Measurements from ENCODE around the gene STARD3NL. TPM values are rescaled to one million over a fixed set of nuclear protein-coding genes. Genes with fewer than 3 reads are reported as not detected.

Gene STARD3NL
- polyA plus RNA-seq, result 10 to 100 TPM; 29.5 to 39.4 (median 35.2) TPM
- long read RNA-seq, donor 1, transcript STARD3NL-201 (9 exons, 1,728 nt), result major isoform, 17 of 22 reads
- long read RNA-seq, donor 1, partial matches to known transcripts, result 0 of 22 reads
- long read RNA-seq, donor 1, other reads (novel, unspliced or antisense), result 0 of 22 reads
- long read RNA-seq, donor 2, transcript STARD3NL-201 (9 exons, 1,728 nt), result major isoform, 5 of 6 reads
- long read RNA-seq, donor 2, partial matches to known transcripts, result 0 of 6 reads
- long read RNA-seq, donor 2, other reads (novel, unspliced or antisense), result 0 of 6 reads
- long read RNA-seq, donor 3, transcript STARD3NL-201 (9 exons, 1,728 nt), result major isoform, 5 of 6 reads
- long read RNA-seq, donor 3, partial matches to known transcripts, result 0 of 6 reads
- long read RNA-seq, donor 3, other reads (novel, unspliced or antisense), result 0 of 6 reads
- long read RNA-seq, donor 4, result 0 reads
- long read RNA-seq, donor 5, partial matches to known transcripts, result 0 of 1 reads
- long read RNA-seq, donor 5, other reads (novel, unspliced or antisense), result 0 of 1 reads
- long read RNA-seq, donor 6, transcript STARD3NL-201 (9 exons, 1,728 nt), result major isoform, 9 of 9 reads
- long read RNA-seq, donor 6, partial matches to known transcripts, result 0 of 9 reads
- long read RNA-seq, donor 6, other reads (novel, unspliced or antisense), result 0 of 9 reads
- long read RNA-seq, donor 7, transcript STARD3NL-204 (8 exons, 1,341 nt), result minor isoform, 6 of 64 reads
- long read RNA-seq, donor 7, transcript STARD3NL-201 (9 exons, 1,728 nt), result major isoform, 30 of 64 reads
- long read RNA-seq, donor 7, partial matches to known transcripts, result 26 of 64 reads
- long read RNA-seq, donor 7, other reads (novel, unspliced or antisense), result 0 of 64 reads
- long read RNA-seq, donor 8, result 0 reads
- long read RNA-seq, donor 9, partial matches to known transcripts, result 0 of 3 reads
- long read RNA-seq, donor 9, other reads (novel, unspliced or antisense), result 0 of 3 reads
- long read RNA-seq, donor 10, transcript STARD3NL-201 (9 exons, 1,728 nt), result major isoform, 14 of 25 reads
- long read RNA-seq, donor 10, partial matches to known transcripts, result 9 of 25 reads
- long read RNA-seq, donor 10, other reads (novel, unspliced or antisense), result 0 of 25 reads

- Histone ChIP-seq H3K36me3 (ENCODE audit: control insufficient read depth in 3 of 3, insufficient read depth in 2 of 3, low read depth in 1 of 3, low read length in 3 of 3) (no peaks in the 10 kb centered on the region), H3K27ac (ENCODE audit: low read depth in 1 of 3, low read length in 2 of 3) (peak within 1 kb of the TSS; percentile 74 to 95 (median 92)), H3K4me3 (ENCODE audit: low read depth in 1 of 3, low read length in 3 of 3) (peak within 1 kb of the TSS; percentile 69 to 87 (median 81)), H3K4me1 (ENCODE audit: control insufficient read depth in 3 of 3, insufficient read depth in 2 of 3, low read depth in 1 of 3, low read length in 2 of 3) (peaks cover 0 to 8% (median 4%) of the 10 kb centered on the region in 3 donors), H3K9me3 (ENCODE audit: control insufficient read depth in 2 of 2, insufficient read depth in 1 of 2, low read depth in 1 of 2, low read length in 1 of 2) (no peaks in the 10 kb centered on the region), H3K27me3 (ENCODE audit: control insufficient read depth in 3 of 3, insufficient read depth in 3 of 3, low read length in 3 of 3) (peaks cover 0 to 8% (median 0%) of the 10 kb centered on the region in 3 donors)
- DNase-seq, result peak; percentile 100
- WGBS, 3 donors, result 0% methylated on average over 47 to 51 of the region's 51 CpGs
- no peak for FAIRE-seq
Measured at GRCh38 chr7:38178004-38178694, at the start of gene STARD3NL. Gene STARD3NL (plus strand): TSS chr7:38178245. CDS start chr7:38207505, 29,260 bp downstream.

DNA sequence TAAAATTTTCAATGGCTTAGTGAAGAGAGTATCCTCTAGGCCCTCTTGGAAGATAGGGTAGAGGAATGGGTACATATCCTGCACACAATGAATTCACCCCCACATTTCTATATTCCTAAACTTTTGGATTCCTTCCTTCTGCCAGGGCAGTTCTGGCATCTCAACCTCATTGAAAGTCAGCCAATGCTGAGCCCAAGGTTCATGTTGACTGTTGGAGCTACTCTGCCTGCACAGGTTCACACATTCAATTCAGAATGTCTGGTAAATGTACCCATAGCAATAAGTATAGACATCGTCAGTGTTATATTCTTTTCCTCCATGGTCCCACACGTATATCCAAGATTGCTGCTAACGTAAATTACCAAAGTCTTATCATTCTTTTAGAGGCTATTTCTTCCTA is 48.9 kb upstream of the STARD3NL start:
- Histone ChIP-seq H3K4me3 (ENCODE audit: low read depth in 1 of 3, low read length in 3 of 3) (no peak overlapping the region), H3K4me1 (ENCODE audit: control insufficient read depth in 3 of 3, insufficient read depth in 2 of 3, low read depth in 1 of 3, low read length in 2 of 3) (no peaks in the 10 kb centered on the region), H3K36me3 (ENCODE audit: control insufficient read depth in 3 of 3, insufficient read depth in 2 of 3, low read depth in 1 of 3, low read length in 3 of 3) (no peaks in the 10 kb centered on the region), H3K27me3 (ENCODE audit: control insufficient read depth in 3 of 3, insufficient read depth in 3 of 3, low read length in 3 of 3) (no peaks in the 10 kb centered on the region), H3K27ac (ENCODE audit: low read depth in 1 of 3, low read length in 2 of 3) (no peak overlapping the region), H3K9me3 (ENCODE audit: control insufficient read depth in 2 of 2, insufficient read depth in 1 of 2, low read depth in 1 of 2, low read length in 1 of 2) (no peaks in the 10 kb centered on the region)
- WGBS, 3 donors, result 20 to 76% (median 52%) methylated on average over 3 of the region's 3 CpGs
- FAIRE-seq (no peak), DNase-seq (no peak)

GRCh38 chr7:38129579-38129978 is 48.5 kb upstream of the STARD3NL start:
- no peak for DNase-seq
- no peaks in the 10 kb centered on the region for H3K4me1 ChIP-seq (ENCODE audit: control insufficient read depth in 3 of 3, insufficient read depth in 2 of 3, low read depth in 1 of 3, low read length in 2 of 3)
- FAIRE-seq, result no peak
- WGBS, 3 donors, result 37 to 74% (median 47%) methylated on average over 2 of the region's 2 CpGs
- H3K27ac ChIP-seq (ENCODE audit: low read depth in 1 of 3, low read length in 2 of 3), result no peak overlapping the region
- no peaks in the 10 kb centered on the region for H3K9me3 ChIP-seq (ENCODE audit: control insufficient read depth in 2 of 2, insufficient read depth in 1 of 2, low read depth in 1 of 2, low read length in 1 of 2)
- no peak overlapping the region for H3K4me3 ChIP-seq (ENCODE audit: low read depth in 1 of 3, low read length in 3 of 3)
- no peaks in the 10 kb centered on the region for H3K27me3 ChIP-seq (ENCODE audit: control insufficient read depth in 3 of 3, insufficient read depth in 3 of 3, low read length in 3 of 3)
- H3K36me3 ChIP-seq (ENCODE audit: control insufficient read depth in 3 of 3, insufficient read depth in 2 of 3, low read depth in 1 of 3, low read length in 3 of 3), result no peaks in the 10 kb centered on the region

- FAIRE-seq (no peak), DNase-seq (no peak)
- Histone ChIP-seq H3K4me3 (ENCODE audit: low read depth in 1 of 3, low read length in 3 of 3) (no peak overlapping the region), H3K27me3 (ENCODE audit: control insufficient read depth in 3 of 3, insufficient read depth in 3 of 3, low read length in 3 of 3) (no peaks in the 10 kb centered on the region), H3K36me3 (ENCODE audit: control insufficient read depth in 3 of 3, insufficient read depth in 2 of 3, low read depth in 1 of 3, low read length in 3 of 3) (no peaks in the 10 kb centered on the region), H3K27ac (ENCODE audit: low read depth in 1 of 3, low read length in 2 of 3) (no peak overlapping the region), H3K4me1 (ENCODE audit: control insufficient read depth in 3 of 3, insufficient read depth in 2 of 3, low read depth in 1 of 3, low read length in 2 of 3) (no peaks in the 10 kb centered on the region), H3K9me3 (ENCODE audit: control insufficient read depth in 2 of 2, insufficient read depth in 1 of 2, low read depth in 1 of 2, low read length in 1 of 2) (no peaks in the 10 kb centered on the region)
- WGBS, 3 donors, result 80 to 94% (median 88%) methylated on average over 2 of the region's 2 CpGs
Measured at GRCh38 chr7:38138171-38138570, 39.9 kb upstream of the STARD3NL start.

DNA sequence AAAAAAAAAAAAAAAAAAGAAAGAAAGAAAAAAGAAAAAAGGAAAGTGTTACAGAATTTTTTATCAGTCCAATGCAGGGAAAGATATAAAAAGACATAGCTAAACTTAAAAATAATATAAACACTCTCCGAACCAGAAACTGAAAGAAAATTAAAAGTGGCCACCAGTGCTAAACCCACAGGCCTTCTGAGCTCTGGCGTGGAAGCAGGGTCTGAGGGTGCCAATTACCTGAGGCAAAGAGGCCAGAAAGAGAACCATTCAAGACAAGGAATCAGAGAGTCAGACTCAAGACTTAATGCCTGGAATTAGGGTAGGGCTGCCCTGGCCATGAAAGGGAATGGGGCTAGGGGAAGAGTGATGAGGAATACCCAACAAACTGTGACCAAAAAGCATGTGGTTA is 36.9 kb upstream of the STARD3NL start:
- FAIRE-seq (no peak), DNase-seq (no peak)
- 73 to 89% (median 80%) methylated on average over 2 of the region's 2 CpGs for WGBS, 3 donors

GRCh38 chr7:38142736-38143135 is 35.3 kb upstream of the STARD3NL start:
- 75 to 86% (median 81%) methylated on average over 3 of the region's 3 CpGs for WGBS, 3 donors
- Histone ChIP-seq H3K4me3 (ENCODE audit: low read depth in 1 of 3, low read length in 3 of 3) (no peak overlapping the region), H3K27ac (ENCODE audit: low read depth in 1 of 3, low read length in 2 of 3) (no peak overlapping the region), H3K27me3 (ENCODE audit: control insufficient read depth in 3 of 3, insufficient read depth in 3 of 3, low read length in 3 of 3) (no peaks in the 10 kb centered on the region), H3K4me1 (ENCODE audit: control insufficient read depth in 3 of 3, insufficient read depth in 2 of 3, low read depth in 1 of 3, low read length in 2 of 3) (no peaks in the 10 kb centered on the region), H3K9me3 (ENCODE audit: control insufficient read depth in 2 of 2, insufficient read depth in 1 of 2, low read depth in 1 of 2, low read length in 1 of 2) (no peaks in the 10 kb centered on the region), H3K36me3 (ENCODE audit: control insufficient read depth in 3 of 3, insufficient read depth in 2 of 3, low read depth in 1 of 3, low read length in 3 of 3) (no peaks in the 10 kb centered on the region)
- DNase-seq (no peak), FAIRE-seq (no peak)

More for the DNA sequence above, 36.9 kb upstream of the STARD3NL start:
- no peaks in the 10 kb centered on the region for H3K27me3 ChIP-seq (ENCODE audit: control insufficient read depth in 3 of 3, insufficient read depth in 3 of 3, low read length in 3 of 3)
- H3K9me3 ChIP-seq (ENCODE audit: control insufficient read depth in 2 of 2, insufficient read depth in 1 of 2, low read depth in 1 of 2, low read length in 1 of 2), result no peaks in the 10 kb centered on the region
- H3K27ac ChIP-seq (ENCODE audit: low read depth in 1 of 3, low read length in 2 of 3), result no peak overlapping the region
- no peak overlapping the region for H3K4me3 ChIP-seq (ENCODE audit: low read depth in 1 of 3, low read length in 3 of 3)
- H3K36me3 ChIP-seq (ENCODE audit: control insufficient read depth in 3 of 3, insufficient read depth in 2 of 3, low read depth in 1 of 3, low read length in 3 of 3), result no peaks in the 10 kb centered on the region
- no peaks in the 10 kb centered on the region for H3K4me1 ChIP-seq (ENCODE audit: control insufficient read depth in 3 of 3, insufficient read depth in 2 of 3, low read depth in 1 of 3, low read length in 2 of 3)

DNA sequence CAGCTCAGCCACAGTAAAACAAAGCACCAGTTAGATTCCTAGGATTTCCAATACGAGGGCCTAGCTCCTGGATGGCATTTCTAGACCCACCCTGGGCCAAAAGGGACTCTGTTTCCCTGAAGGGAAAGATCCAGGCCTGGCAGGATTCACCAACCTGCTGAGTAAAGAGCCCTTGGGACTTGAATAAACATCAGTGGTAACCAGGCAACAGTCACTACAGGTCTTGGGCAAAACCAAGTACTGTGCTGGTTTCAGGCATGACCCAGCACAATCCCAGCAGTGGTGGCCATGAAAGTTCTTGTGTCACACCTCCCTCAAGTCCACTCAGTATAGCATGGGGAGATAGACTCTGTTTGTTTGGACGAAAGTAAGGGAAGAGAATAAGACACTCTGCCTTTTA is 31.0 kb upstream of the STARD3NL start:
- FAIRE-seq (no peak), DNase-seq (no peak)
- H3K36me3 ChIP-seq (ENCODE audit: control insufficient read depth in 3 of 3, insufficient read depth in 2 of 3, low read depth in 1 of 3, low read length in 3 of 3), result no peaks in the 10 kb centered on the region
- H3K4me3 ChIP-seq (ENCODE audit: low read depth in 1 of 3, low read length in 3 of 3), result no peak overlapping the region
- H3K27me3 ChIP-seq (ENCODE audit: control insufficient read depth in 3 of 3, insufficient read depth in 3 of 3, low read length in 3 of 3), result no peaks in the 10 kb centered on the region
- H3K9me3 ChIP-seq (ENCODE audit: control insufficient read depth in 2 of 2, insufficient read depth in 1 of 2, low read depth in 1 of 2, low read length in 1 of 2), result no peaks in the 10 kb centered on the region
- H3K4me1 ChIP-seq (ENCODE audit: control insufficient read depth in 3 of 3, insufficient read depth in 2 of 3, low read depth in 1 of 3, low read length in 2 of 3), result no peaks in the 10 kb centered on the region
- no peak overlapping the region for H3K27ac ChIP-seq (ENCODE audit: low read depth in 1 of 3, low read length in 2 of 3)
- 69 to 76% (median 71%) methylated on average over 2 of the region's 2 CpGs for WGBS, 3 donors

GRCh38 chr7:38151556-38151955 is 26.5 kb upstream of the STARD3NL start:
- WGBS, 3 donors, result 39 to 73% (median 50%) methylated on average over 2 of the region's 2 CpGs
- Histone ChIP-seq H3K36me3 (ENCODE audit: control insufficient read depth in 3 of 3, insufficient read depth in 2 of 3, low read depth in 1 of 3, low read length in 3 of 3) (no peaks in the 10 kb centered on the region), H3K27me3 (ENCODE audit: control insufficient read depth in 3 of 3, insufficient read depth in 3 of 3, low read length in 3 of 3) (no peaks in the 10 kb centered on the region), H3K9me3 (ENCODE audit: control insufficient read depth in 2 of 2, insufficient read depth in 1 of 2, low read depth in 1 of 2, low read length in 1 of 2) (no peaks in the 10 kb centered on the region), H3K27ac (ENCODE audit: low read depth in 1 of 3, low read length in 2 of 3) (no peak overlapping the region), H3K4me3 (ENCODE audit: low read depth in 1 of 3, low read length in 3 of 3) (no peak overlapping the region), H3K4me1 (ENCODE audit: control insufficient read depth in 3 of 3, insufficient read depth in 2 of 3, low read depth in 1 of 3, low read length in 2 of 3) (no peaks in the 10 kb centered on the region)
- DNase-seq, result peak in 1 of 2 donors; percentile 2
- FAIRE-seq, result no peak

Measured in small intestine (tissue), 16 donors.